Tibial artery (tissue), 4 donors: Measurements from ENCODE around the gene TIPARP.

Experiments used
- DNase-seq, 2 donors: peaks; one replicate each; pipeline ENCODE4 v3.0.0-alpha.2; 2019
- H3K27ac ChIP-seq, 2 donors: fragments of 200-600 bp; sonication (generic) in 1 of 2; 1 replicate in 1 of 2; 2 replicates in 1 of 2; pipeline ENCODE4 v1.5.1; 2018 to 2019; ENCODE audit warnings: mild to moderate bottlenecking in 1 of 2
- H3K27me3 ChIP-seq, 2 donors: fragments of 200-600 bp; sonication (generic) in 1 of 2; one replicate each; pipeline versions ENCODE4 v1.5.1 to v1.6.0; 2016 to 2019
- H3K36me3 ChIP-seq, 3 donors: fragments of 200-600 bp; sonication (generic) in 2 of 3; one replicate each; pipeline ENCODE4 v1.5.1; 2016 to 2019; ENCODE audit warnings: mild to moderate bottlenecking in 2 of 3
- H3K4me1 ChIP-seq, 4 donors: fragments of 200-600 bp; sonication (generic) in 2 of 4; 1 replicate in 3 of 4; 2 replicates in 1 of 4; pipeline ENCODE4 v1.5.1; 2016 to 2019
- H3K4me3 ChIP-seq, 2 donors: fragments of 200-600 bp; sonication (generic) in 1 of 2; 1 replicate in 1 of 2; 2 replicates in 1 of 2; pipeline ENCODE4 v1.5.1; 2018 to 2019; ENCODE audit warnings: mild to moderate bottlenecking in 2 of 2
- H3K9me3 ChIP-seq, 3 donors: fragments of 200-600 bp; sonication (generic) in 1 of 3; one replicate each; pipeline ENCODE4 v1.5.1; 2016 to 2019
- intact Hi-C: fragments of 100-400 bp; cut with DNase I; formaldehyde crosslinking; loops from one replicate; pipeline ENCODE4 v1.15.0; 2023; ENCODE audit warnings: low total_unique reads
- TF ChIP-seq, protein P1 (sequence below), 2 experiments: fragments of 200-600 bp in 1 of 2; fragments of 450-650 bp in 1 of 2; IDR thresholded peaks; one replicate each; pipeline ENCODE4 v1.5.1; 2017 to 2019; ENCODE audit warnings: antibody characterized with exemption in 2 of 2, mild to moderate bottlenecking in 1 of 2, moderate library complexity in 1 of 2

TIPARP gene

DNA sequence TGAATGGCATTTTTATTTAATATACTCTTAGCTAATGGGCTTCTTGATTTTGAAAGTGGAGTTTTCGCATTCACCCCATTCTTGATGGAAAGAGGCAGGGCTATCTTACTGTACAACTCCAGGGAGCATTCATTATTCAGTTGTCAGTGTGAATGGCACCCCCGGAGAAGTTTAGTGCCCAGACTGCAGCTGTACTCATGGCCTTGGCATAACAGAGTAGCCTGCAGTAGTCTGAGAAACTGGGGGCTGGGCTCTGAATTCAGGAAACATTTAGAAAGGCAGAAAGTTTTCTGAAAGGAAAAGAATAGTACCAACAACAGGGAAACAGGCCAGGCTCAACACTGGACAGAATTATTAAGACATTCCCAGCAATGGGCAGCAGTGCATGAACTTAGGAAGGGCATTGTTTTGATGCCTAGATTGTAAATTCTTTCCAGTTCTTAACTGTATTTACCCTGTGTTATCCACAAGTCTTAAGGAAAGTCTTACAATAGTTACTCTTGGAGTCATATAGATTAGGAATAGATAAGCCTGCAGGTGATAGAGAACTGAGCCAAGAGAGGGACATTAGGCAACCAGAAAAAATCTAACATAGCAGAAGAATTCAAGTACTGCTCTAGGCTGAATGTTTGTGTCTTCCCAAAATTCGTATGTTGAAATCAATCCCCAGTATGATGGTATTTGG, 44.4 kb downstream of the TIPARP start:
- Histone ChIP-seq H3K27ac (no peak overlapping the region), H3K27me3 (no peaks in the 10 kb centered on the region), H3K4me1 (no peaks in the 10 kb centered on the region), H3K9me3 (no peaks in the 10 kb centered on the region), H3K36me3 (peaks cover 0 to 10% (median 6%) of the 10 kb centered on the region in 3 donors), H3K4me3 (no peak overlapping the region)
- intact Hi-C loops: no loop called here
- no peak for DNase-seq
- TF ChIP-seq, protein P1, sequence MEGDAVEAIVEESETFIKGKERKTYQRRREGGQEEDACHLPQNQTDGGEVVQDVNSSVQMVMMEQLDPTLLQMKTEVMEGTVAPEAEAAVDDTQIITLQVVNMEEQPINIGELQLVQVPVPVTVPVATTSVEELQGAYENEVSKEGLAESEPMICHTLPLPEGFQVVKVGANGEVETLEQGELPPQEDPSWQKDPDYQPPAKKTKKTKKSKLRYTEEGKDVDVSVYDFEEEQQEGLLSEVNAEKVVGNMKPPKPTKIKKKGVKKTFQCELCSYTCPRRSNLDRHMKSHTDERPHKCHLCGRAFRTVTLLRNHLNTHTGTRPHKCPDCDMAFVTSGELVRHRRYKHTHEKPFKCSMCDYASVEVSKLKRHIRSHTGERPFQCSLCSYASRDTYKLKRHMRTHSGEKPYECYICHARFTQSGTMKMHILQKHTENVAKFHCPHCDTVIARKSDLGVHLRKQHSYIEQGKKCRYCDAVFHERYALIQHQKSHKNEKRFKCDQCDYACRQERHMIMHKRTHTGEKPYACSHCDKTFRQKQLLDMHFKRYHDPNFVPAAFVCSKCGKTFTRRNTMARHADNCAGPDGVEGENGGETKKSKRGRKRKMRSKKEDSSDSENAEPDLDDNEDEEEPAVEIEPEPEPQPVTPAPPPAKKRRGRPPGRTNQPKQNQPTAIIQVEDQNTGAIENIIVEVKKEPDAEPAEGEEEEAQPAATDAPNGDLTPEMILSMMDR (IDR thresholded peaks at IDR 0.05): no peak

DNA sequence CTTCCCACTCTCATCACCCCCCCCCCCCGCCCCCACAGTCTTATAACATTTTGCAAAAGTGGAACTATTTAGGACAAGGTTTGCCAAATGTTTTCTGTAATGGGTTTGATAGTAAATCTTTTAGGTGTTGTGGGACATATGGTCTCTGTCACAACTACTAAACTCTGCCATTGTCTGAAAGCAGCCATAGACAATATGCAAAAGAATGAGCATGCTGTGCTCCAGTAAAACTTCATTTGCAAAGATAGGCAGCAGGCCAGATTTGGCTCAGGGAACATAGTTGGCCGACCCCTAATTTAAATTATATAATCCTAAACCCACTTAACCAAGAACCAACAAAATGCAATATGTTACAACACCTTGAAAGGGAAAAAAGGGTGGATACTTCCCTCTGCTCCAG, 46.4 kb downstream of the TIPARP start:
- Histone ChIP-seq H3K4me3 (no peak overlapping the region), H3K4me1 (no peaks in the 10 kb centered on the region), H3K27ac (no peak overlapping the region), H3K9me3 (no peaks in the 10 kb centered on the region), H3K36me3 (no peaks in the 10 kb centered on the region), H3K27me3 (no peaks in the 10 kb centered on the region)
- DNase-seq: no peak
- intact Hi-C loops: no loop called here
- TF ChIP-seq, protein P1 (IDR thresholded peaks at IDR 0.05): no peak

DNA sequence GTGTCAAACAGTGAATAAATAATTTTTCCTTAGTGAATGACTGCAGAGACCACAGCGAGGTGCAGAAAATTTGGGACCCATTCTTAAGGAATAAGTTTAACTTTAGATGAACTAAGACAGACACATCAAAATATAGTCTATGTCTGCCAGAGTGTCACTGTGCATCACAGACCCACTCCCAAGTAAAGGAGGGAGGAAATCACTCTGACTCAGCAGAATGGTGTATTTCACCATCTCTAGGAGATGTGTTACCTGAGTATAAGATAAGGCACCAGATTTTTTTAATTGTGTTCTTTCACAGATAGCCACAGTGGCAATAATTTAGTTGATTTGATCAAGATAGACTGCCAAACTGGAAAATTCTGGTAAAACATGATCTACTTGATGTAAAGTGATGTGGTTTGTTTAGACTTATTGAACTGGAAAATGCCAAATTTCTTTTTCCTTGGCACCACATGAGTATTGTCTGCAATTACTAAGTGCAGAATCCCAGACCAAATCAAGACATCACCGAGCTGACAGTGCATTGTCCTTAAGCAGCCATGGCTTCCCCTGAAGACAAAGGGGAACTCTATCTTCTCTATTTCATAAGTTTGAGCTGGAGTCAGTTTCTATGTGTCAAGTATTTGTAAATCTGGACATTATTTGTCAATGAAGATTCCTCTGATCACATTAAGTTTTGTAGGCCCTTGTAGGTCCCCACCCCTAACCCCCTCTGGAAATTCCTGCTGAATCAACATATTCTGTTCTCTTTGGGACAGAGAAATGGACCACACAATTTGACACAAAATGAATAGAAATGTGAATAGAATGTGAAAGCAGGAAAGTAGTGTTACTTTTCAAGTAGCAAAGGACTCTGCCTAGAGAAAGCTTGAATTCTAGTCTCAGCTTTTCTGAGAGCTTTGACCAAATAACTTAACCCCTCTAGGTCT, 47.6 kb downstream of the TIPARP start:
- DNase-seq: no peak
- intact Hi-C loops: no loop called here
- no peaks in the 10 kb centered on the region for H3K27me3 ChIP-seq
- H3K4me3 ChIP-seq: no peak overlapping the region
- no peaks in the 10 kb centered on the region for H3K36me3 ChIP-seq
- no peaks in the 10 kb centered on the region for H3K9me3 ChIP-seq
- TF ChIP-seq, protein P1 (IDR thresholded peaks at IDR 0.05): no peak
- H3K4me1 ChIP-seq: no peaks in the 10 kb centered on the region
- no peak overlapping the region for H3K27ac ChIP-seq

DNA sequence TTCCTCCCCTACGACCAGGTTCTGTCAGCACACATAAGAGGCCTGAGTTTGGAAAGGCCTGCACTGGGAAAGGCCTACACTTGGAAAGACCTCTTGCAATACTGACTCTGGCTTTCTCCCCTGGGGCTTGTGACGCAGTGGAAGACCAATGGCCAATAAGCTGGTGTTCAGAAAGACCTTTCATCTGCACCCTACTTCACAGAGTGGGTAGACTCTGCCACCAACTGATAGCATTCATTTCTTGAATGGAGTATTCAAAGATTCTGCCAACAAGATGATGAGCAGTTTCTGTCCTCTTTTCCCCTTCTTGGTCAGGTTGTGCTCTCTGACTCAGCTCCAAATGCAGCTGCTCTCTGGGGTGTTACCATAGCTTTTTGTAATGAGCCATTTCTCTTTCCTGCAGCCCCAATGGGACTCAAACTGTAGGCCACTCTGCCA, 48.8 kb downstream of the TIPARP start:
- DNase-seq: no peak
- intact Hi-C loops: no loop called here
- Histone ChIP-seq H3K9me3 (no peaks in the 10 kb centered on the region), H3K36me3 (no peaks in the 10 kb centered on the region), H3K4me1 (no peaks in the 10 kb centered on the region), H3K27ac (no peak overlapping the region), H3K4me3 (no peak overlapping the region), H3K27me3 (no peaks in the 10 kb centered on the region)
- TF ChIP-seq, protein P1 (IDR thresholded peaks at IDR 0.05): no peak

DNA sequence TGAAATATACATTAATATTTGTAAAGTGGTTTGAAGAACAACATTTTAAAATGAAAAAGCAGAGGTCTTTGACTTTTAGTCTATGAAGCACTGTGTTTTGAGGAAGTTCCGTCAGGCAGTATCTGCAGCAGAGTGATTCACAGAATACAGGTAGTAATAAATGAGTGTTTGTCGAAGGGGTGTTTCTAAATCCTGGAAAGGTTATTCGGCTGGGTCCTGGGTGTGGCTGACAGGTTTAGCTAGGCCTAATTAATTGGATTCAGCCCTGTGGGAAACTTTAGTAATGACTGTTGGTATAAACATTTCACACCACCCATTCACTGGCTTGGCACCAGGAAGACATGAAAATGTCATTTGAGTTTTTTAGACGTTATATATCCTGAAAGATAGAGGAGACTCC, 51.3 kb downstream of the TIPARP start:
- no peaks in the 10 kb centered on the region for H3K27me3 ChIP-seq
- TF ChIP-seq, protein P1 (IDR thresholded peaks at IDR 0.05): no peak
- no peaks in the 10 kb centered on the region for H3K36me3 ChIP-seq
- H3K27ac ChIP-seq: no peak overlapping the region
- intact Hi-C loops: no loop called here
- no peaks in the 10 kb centered on the region for H3K9me3 ChIP-seq
- H3K4me1 ChIP-seq: no peaks in the 10 kb centered on the region
- H3K4me3 ChIP-seq: no peak overlapping the region
- DNase-seq: no peak
